Measurements from ENCODE around the gene DUSP1.

GRCh38 chr5:172744123-172745104 lies 26.6 kb downstream of the DUSP1 start:
- TF ChIP-seq CTCF (IDR thresholded peaks at IDR 0.05) (no peak), POLR2A (IDR thresholded peaks at IDR 0.05) (no peak)

Data from gastroesophageal sphincter (tissue), 3 donors.